ENCODE measurements around the gene PPCS. TPM values are rescaled to one million over a fixed set of nuclear protein-coding genes. Genes with fewer than 3 reads are reported as not detected.

PPCS gene
- 35.2 to 39.7 TPM (median 37.0 TPM) in 5 replicates for total RNA-seq (2022; extraction: Qiagen RNA extraction)

GRCh38 chr1:42456010-42456753 lies at the start of gene PPCS, which contains the start of gene ZMYND12:
PPCS (plus strand) TSS chr1:42456543; CDS start chr1:42456566, 23 bp downstream.
ZMYND12 (minus strand) TSS chr1:42456022; CDS start chr1:42455997, 25 bp downstream.

DNA sequence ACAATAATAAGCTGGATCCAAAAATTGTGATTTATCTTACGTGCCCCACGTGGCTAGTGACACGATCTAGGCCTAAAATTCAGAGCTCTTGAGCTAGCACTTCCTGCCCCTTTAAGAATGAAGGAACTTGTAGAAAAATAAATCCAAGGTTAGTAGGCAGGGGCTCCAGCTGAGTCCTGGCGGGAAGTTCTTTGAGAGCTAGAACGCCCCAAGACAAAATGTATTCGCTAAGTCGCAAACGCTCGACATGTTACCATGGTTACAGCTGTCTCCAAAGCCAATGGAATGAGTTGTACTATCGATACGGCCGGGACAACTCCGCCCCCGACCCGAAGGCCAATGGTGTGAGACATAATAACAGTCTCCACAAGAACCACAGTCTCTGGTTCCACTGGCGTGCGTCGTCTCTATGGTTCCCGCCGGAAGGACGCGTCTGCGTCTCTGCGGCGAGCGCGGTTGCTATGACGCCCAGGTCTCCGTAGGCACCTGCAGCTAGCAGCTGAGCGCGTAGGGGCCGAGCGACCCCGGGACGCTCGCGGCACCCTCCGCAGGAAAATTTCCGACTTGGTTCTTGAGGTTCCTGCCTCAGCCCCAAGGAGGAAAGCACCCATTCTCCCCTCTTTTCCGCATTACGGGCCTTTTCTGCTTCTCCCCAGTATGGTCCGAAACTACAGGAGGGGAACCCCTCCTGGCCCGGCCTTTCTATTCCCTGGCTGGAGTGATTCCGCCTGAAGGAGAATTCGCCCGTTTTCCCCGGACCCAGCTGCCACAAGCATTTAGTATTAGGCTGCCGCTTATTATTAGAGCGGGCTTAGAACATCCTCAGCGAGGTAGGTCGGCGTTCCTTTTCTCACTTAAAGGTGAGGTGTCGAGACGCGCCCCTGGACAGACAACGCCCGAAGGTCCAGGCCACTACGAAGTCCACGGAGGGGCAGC lies 6.8 kb downstream of the PPCS start, which contains the start of gene CCDC30:
TSS of gene CCDC30 (plus strand) at position 459 of the 936 bp plus-strand sequence. CDS start 17,266 bp downstream, outside the sequence.

Other genes starting within 250 kb of the PPCS start
- 15.5 to 20.0 TPM (median 17.8 TPM) in 5 replicates for gene FOXJ3, start 121.3 kb upstream of the PPCS start, total RNA-seq (2022; extraction: Qiagen RNA extraction)
- 0.39 to 1.3 TPM (median 1.1 TPM) in 5 replicates for gene RIMKLA, start 75.8 kb upstream of the PPCS start, total RNA-seq (2022; extraction: Qiagen RNA extraction)
- gene ZMYND12, start 521 bp upstream of the PPCS start, total RNA-seq (2022; extraction: Qiagen RNA extraction) = 0.37 to 1.00 TPM (median 0.50 TPM) in 5 replicates
- gene CCDC30, start 6.7 kb downstream of the PPCS start, total RNA-seq (2022; extraction: Qiagen RNA extraction) = 0.55 to 1.6 TPM (median 0.59 TPM) in 5 replicates
- 58.6 to 73.0 TPM (median 63.3 TPM) in 5 replicates for gene PPIH, start 201.9 kb downstream of the PPCS start, total RNA-seq (2022; extraction: Qiagen RNA extraction)
- gene YBX1, start 225.9 kb downstream of the PPCS start, total RNA-seq (2022; extraction: Qiagen RNA extraction) = 734 to 809 TPM (median 780 TPM) in 5 replicates